ENCODE measurements around the gene PHYKPL.
"Not testable (repeated sequence)": the region's sequence is repeated elsewhere in the genome, so short reads cannot be mapped to it uniquely, and the experiment has no call there.

PHYKPL gene

GRCh38 chr5:178207183-178207916 lies 25.3 kb downstream of the PHYKPL start:
- no peak for DNase-seq (ENCODE audit: low spot score)

GRCh38 chr5:178206166-178207101 lies 26.2 kb downstream of the PHYKPL start:
- DNase-seq (ENCODE audit: low spot score), result no peak

GRCh38 chr5:178205749-178206047 lies 26.9 kb downstream of the PHYKPL start:
- no peak for DNase-seq (ENCODE audit: low spot score)

GRCh38 chr5:178204935-178205748 lies 27.5 kb downstream of the PHYKPL start:
- DNase-seq (ENCODE audit: low spot score), result peak; percentile 95

- peak; percentile 99 for DNase-seq (ENCODE audit: low spot score)
Observed at GRCh38 chr5:178204182-178204934, 28.2 kb downstream of the PHYKPL start, which contains the start of gene HNRNPAB. Gene HNRNPAB, plus strand, starts transcription at chr5:178204533. Its CDS starts 305 bp downstream, at chr5:178204838.

DNA sequence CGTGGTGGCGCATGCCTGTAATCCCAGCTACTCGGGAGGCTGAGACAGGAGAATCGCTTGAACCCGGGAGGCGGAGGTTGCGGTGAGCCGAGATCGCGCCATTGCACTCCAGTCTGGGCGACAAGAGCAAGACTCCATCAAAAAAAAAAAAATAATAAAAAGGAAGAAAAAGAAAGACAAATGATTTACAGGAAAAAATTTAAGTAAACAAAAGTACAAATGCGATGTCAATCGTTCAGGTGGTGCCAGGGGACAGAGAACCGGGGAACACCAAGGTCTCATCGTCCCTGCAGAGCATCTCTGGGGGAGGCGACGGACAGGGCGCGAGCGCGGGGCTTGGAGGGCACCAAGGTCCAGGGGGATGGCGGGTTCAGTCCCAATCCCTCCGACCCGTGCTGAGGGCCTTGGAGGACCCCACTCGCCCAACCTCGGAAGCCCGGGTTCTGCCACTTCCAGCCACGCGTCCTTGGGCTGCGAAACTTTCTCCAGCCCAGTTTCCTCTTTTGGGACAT lies 28.9 kb downstream of the PHYKPL start:
- DNase-seq (ENCODE audit: low spot score), result peak; percentile 32

DNA sequence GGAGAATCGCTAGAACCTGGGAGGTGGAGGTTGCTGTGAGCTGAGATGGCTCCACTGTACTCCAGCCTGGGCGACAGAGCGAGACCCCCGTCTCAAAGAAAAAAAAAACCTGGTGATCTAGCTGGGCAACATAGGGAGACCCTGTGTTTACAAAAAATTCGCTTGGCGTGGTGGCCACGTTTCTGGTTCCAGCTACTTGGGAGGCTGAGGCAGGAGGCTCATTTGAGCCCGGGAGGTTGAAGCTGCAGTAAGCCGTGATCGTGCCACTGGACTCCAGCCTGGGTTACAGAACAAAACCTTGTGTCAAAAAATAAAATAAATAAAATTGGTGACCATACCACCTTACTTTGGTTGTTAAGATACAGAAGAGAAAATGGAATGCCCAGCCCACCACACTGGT lies 30.1 kb downstream of the PHYKPL start:
- DNase-seq (ENCODE audit: low spot score), result no peak

GRCh38 chr5:178201927-178202235 lies 30.7 kb downstream of the PHYKPL start:
- DNase-seq (ENCODE audit: low spot score), result no peak

GRCh38 chr5:178201221-178201926 lies 31.2 kb downstream of the PHYKPL start:
- no peak for DNase-seq (ENCODE audit: low spot score)

GRCh38 chr5:178199581-178200434 lies 32.8 kb downstream of the PHYKPL start:
- DNase-seq (ENCODE audit: low spot score), result no peak

- no peak for DNase-seq (ENCODE audit: low spot score)
Observed at GRCh38 chr5:178198706-178199105, 33.9 kb downstream of the PHYKPL start.

GRCh38 chr5:178198151-178198550 lies 34.5 kb downstream of the PHYKPL start:
- DNase-seq (ENCODE audit: low spot score), result not testable (repeated sequence)

- no peak for DNase-seq (ENCODE audit: low spot score)
Observed at GRCh38 chr5:178196986-178197385, 35.6 kb downstream of the PHYKPL start.

DNA sequence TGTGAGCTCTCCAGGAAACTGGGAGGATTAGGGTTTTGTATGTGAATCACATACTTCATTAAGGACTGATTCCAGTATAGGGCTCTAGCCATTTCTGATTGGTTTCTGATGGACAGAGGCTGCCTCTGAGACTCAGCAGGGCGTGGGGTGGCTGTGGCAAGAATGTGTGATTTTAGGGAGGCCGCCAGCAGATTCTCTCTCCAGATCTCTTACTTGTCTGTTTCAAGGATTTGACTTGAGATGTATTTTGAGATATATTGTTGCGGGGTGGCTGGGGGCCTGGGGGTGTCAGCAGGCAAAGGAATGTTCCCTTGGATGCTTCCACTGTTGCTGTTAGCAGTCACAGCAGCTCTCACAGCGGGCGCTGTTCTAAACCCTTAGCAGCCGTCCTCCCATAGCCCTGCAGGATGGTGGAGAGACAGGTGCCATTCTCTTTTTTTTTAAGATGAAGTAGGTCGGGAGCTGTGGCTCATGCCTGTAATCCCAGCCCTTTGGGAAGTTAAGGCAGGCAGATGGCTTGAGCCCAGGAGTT lies 36.3 kb downstream of the PHYKPL start:
- DNase-seq (ENCODE audit: low spot score), result no peak

DNA sequence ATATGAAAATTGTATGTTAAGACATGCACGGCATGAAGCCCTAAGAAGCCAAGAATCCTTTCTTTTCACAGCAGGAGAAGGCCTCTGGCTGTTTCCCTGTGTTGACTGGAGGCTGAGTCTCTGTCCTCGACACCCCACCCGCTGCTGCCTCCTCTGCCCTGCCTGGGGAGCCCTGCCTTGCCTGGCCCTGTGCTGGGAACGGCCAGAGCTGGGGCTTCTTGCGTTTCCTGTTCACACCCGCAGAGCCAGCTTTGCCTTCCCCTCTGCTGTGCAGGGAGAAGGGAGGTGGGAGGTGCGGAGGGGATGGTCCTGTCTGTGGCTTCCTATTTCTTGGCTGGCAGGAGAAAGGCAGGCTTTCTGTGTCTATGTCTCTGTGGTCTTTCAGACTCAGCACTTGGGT lies 38.6 kb downstream of the PHYKPL start:
- DNase-seq (ENCODE audit: low spot score), result no peak

- no peak for DNase-seq (ENCODE audit: low spot score)
Observed at GRCh38 chr5:178193251-178193809, 39.3 kb downstream of the PHYKPL start.

GRCh38 chr5:178192787-178193186 lies 39.8 kb downstream of the PHYKPL start:
- no peak for DNase-seq (ENCODE audit: low spot score)

DNA sequence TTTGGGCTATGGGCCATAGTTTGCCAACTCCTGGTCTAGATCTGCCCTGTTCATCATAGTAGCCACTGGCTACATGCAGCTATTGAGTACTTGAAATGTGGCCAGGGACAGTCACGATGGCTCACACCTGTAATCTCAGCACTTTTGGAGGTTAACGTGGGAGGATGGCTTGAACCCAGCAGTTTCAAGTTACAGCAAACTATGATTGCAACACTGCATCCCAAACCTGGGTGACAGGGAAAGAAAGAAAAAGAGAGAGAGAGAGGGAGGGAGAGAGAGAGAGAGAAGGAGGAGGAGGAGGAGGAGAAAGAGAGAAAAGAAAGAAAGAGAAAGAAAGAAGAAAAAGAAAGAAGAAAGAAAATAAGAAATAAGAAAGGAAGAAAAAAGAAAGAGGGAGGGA lies 40.4 kb downstream of the PHYKPL start:
- DNase-seq (ENCODE audit: low spot score), result no peak

GRCh38 chr5:178191661-178192060 lies 40.9 kb downstream of the PHYKPL start:
- DNase-seq (ENCODE audit: low spot score), result no peak

Measured in AG20443 (cell line).